Epidermal melanocyte (primary cell): ENCODE measurements around the gene CNTROB.
A peak's percentile ranks its signal among the peaks of the same experiment; 100 is the strongest.

Experiments
- DNase-seq: peaks from one replicate; pipeline ENCODE4 v3.0.0; 2011; ENCODE audit warnings: low spot score; ENCODE audit not compliant: insufficient read length

Gene CNTROB

DNA sequence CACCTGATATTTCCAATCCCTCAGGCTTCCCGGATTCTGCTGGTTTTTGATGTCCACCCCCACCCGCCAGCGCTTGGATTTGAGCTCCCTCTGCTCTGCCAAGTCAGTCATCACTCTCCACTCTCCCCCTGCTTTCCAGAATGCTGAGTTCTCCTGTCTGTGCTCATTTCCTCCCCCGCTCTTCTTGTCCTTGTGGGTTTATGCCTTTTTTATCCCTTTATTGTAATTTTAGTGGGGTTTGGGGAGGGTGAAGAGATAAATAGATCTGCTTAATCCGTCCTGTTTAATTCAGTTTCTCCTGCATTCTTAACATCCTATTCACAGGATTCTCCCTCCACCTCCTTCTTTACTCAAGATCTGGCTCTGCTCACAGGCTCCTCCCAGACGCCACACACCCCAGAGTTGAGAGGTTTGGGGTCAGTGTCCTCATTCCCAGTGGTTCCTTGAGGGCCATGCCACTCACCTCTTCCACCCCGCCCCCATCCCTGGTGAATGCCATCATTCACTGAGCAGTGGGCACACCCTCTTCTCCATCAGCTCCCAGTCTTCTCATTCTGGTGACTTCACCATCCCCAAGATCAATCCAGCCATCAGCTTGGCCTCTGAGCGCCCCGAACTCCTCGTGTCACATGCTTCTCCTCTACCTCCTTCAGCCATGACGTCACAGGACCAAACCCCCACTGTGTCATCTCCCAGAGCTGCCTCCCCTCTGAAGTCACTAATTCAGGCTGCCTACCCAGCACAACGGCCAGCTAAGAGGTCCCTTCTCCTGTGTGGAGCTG lies 55.3 kb downstream of the CNTROB start:
- no peak for DNase-seq

DNA sequence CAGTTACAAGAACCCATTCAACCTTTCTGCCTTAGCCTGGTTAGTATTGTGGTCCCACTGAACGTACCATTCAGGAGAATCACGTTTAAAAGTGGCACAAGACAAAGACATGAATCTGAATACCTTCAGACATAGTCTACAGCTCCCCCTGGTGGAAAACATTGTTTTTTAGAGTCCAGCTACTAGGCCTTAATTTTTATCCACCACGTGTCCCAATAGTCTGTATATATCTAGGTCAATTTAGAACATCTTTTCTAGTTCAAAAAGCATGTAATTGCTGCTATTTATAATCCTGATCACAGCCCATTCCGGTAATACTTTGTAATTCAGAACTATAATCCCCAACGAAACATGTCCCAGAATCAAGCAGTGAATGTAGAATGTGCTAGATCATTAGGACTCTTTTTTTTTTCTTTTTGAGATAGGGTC lies 56.8 kb downstream of the CNTROB start:
- peak; percentile 78 for DNase-seq

DNA sequence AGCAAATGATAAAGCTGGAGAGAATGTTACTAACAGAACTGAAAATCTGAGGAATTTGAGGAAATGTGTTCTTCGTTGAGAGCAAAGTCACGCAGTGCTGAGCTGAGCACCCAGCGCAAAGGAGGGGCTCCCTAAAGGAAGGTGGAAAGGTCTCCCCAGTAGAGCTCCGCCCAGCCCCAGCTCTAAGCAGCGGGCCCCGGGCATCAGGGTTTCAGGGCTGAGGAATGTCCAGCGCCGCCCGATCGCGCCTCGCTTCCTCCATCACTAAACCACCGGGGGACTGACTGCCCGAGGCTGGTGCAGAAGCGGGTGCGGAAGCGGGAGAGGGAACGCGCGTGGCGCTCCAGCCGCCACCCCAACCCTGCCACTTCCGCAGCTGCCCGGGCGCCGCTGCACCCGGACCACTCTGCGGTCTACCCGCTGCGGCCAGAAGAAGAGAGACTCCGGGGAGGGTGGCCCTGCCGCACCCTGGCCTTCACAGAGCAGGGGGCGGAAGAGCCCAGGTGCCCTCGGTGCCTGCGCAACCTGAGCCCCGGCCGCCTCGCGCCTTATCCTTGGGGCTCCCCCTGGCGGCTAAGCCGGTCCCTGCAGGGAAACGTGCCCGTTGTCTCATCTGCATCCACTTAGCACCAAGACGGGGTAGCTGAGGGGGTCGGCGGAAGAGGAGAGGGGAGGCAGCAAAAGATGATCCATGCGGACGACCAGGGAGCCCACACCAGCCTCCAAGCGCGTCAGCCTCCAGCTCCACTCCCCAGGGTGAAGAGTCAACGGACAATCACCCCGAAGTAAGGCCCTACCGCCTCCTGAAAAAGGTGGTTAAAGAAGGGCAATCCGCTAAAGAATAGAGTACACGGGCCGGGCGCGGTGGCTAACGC lies 58.0 kb downstream of the CNTROB start:
- peak; percentile 77 for DNase-seq

DNA sequence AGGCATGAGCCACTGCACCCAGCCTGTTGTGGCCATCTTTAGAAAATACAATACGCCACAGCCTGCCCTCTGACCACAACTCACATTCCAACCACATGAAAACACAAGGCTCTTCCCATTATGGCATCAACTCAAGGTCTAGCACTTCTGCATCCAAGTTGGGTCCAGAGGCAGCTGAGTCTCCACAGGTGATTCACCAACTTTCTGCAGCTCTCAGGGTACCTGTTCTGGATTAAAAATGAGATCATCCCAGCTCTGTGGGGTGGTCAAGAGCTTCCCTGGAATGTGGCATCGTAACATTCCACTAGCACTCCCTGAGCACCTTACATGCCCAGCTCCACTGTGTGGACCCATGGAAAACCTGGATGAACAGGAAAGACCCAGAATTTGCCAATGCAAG lies 60.5 kb downstream of the CNTROB start:
- DNase-seq = no peak

DNA sequence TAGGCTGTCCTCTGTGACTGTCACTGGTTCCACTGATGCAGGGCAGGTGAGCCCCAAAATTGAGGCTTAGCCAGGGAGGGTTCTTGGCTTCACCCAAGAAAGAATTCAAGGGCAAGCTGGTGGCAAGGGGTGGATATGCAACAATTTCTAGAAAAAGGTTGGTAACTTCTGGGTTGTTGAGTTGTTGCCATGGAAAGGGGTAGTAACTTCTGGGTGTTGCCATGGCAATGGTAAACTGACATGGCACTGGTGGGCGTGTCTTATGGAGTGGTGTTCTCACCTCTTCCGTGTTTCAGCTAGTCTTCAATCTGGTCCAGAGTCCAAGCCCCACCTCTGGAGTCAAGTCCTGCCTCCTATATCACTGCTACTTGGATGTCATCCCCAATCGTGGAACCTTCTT lies 60.9 kb downstream of the CNTROB start:
- DNase-seq = no peak

DNA sequence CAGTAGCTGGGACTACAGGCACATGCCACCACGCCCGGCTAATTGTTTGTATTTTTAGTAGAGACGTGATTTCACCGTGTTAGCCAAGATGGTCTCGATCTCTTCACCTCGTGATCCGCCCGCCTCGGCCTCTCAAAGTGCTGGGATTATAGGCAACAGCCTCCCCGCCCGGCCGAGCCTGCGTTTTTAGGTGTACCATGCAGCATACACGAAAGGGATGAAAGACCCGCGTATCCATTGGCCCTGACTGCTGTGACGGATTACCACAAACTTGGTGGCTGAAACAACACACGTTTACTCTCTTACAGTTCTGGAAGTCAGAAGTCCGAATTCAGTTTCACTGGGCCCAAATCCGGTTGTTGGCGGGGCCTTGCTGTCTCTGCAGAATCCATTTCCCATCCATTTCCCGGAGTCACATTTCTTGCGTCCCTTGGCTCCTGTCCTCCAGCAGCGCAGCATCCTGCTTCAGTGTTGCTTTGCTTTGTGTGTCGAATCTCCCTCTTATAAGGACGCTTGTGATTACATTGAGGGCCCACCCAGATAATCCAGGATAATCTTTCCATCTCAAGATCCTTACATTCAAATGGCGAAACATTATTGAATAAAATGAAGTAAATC lies 62.1 kb downstream of the CNTROB start:
- no peak for DNase-seq

GRCh38 chr17:7995724-7996123 lies 63.7 kb downstream of the CNTROB start:
- no peak for DNase-seq

- no peak for DNase-seq
Observed at GRCh38 chr17:7997186-7997585, 65.2 kb downstream of the CNTROB start.
